Neuronal stem cell (in vitro differentiated cells): ENCODE results near the gene ZFHX3.

Source experiments
- DNase-seq: peaks from one replicate; pipeline ENCODE4 v3.0.0-alpha.2; 2013; ENCODE audit warnings: low spot score
- H2AFZ ChIP-seq: one replicate; pipeline ENCODE4 v1.6.1; 2013; ENCODE audit warnings: mild to moderate bottlenecking, low read length, inconsistent platforms
- H2AK5ac ChIP-seq: 2 replicates; pipeline ENCODE4 v1.6.1; 2013; ENCODE audit warnings: low read depth, mild to moderate bottlenecking, inconsistent platforms, low read length, moderate library complexity, mixed read lengths
- H2BK120ac ChIP-seq: 2 replicates; pipeline ENCODE4 v1.6.1; 2013; ENCODE audit warnings: low read depth, mild to moderate bottlenecking, inconsistent platforms, low read length, moderate library complexity, mixed read lengths
- H2BK12ac ChIP-seq: one replicate; pipeline ENCODE4 v1.6.1; 2013; ENCODE audit warnings: low read length, inconsistent platforms
- H2BK15ac ChIP-seq: 2 replicates; pipeline ENCODE4 v1.6.1; 2013; ENCODE audit warnings: mild to moderate bottlenecking, low read length, inconsistent platforms, mixed read lengths
- H2BK5ac ChIP-seq: one replicate; pipeline ENCODE4 v1.6.1; 2013; ENCODE audit warnings: inconsistent platforms, mild to moderate bottlenecking, low read length, moderate library complexity
- H3K14ac ChIP-seq: one replicate; pipeline ENCODE4 v1.6.1; 2013; ENCODE audit warnings: low read length, inconsistent platforms
- H3K18ac ChIP-seq: 2 replicates; pipeline ENCODE4 v1.6.1; 2013; ENCODE audit warnings: low read length, inconsistent platforms
- H3K23ac ChIP-seq: 2 replicates; pipeline ENCODE4 v1.6.1; 2013; ENCODE audit warnings: low read depth, mild to moderate bottlenecking, mixed read lengths, low read length, inconsistent platforms; ENCODE audit not compliant: poor library complexity
- H3K27ac ChIP-seq: replicated peaks from 3 replicates; pipeline ENCODE4 v1.5.1; 2013; ENCODE audit warnings: low read length, inconsistent platforms
- H3K27me3 ChIP-seq, 3 experiments: 2 replicates each; pipeline ENCODE4 v1.6.1; 2013; ENCODE audit warnings: low read length in 3 of 3, mild to moderate bottlenecking in 2 of 3, inconsistent platforms in 1 of 3, low read depth in 1 of 3, mixed read lengths in 1 of 3, moderate library complexity in 1 of 3; ENCODE audit not compliant: control insufficient read depth in 3 of 3, insufficient read depth in 3 of 3
- H3K36me3 ChIP-seq, 2 donors: replicated peaks in 1 of 2; 2 replicates each; pipeline ENCODE4 v1.6.1; 2013; ENCODE audit warnings: low read length in 2 of 2; ENCODE audit not compliant: control insufficient read depth in 2 of 2, insufficient read depth in 2 of 2
- H3K4ac ChIP-seq: 2 replicates; pipeline ENCODE4 v1.6.1; 2013; ENCODE audit warnings: inconsistent platforms, mild to moderate bottlenecking, low read length, moderate library complexity
- H3K4me1 ChIP-seq, 2 donors: 1 replicate in 1 of 2; 2 replicates in 1 of 2; pipeline ENCODE4 v1.6.1; 2013; ENCODE audit warnings: low read length in 2 of 2, low read depth in 1 of 2; ENCODE audit not compliant: control insufficient read depth in 2 of 2, insufficient read depth in 1 of 2
- H3K4me2 ChIP-seq: one replicate; pipeline ENCODE4 v1.6.1; 2013; ENCODE audit warnings: mild to moderate bottlenecking, low read length, inconsistent platforms; ENCODE audit not compliant: insufficient read depth, poor library complexity, severe bottlenecking
- H3K4me3 ChIP-seq, 2 donors: 2 replicates each; pipeline ENCODE4 v1.5.1; 2013; ENCODE audit warnings: low read length in 2 of 2, mild to moderate bottlenecking in 2 of 2, inconsistent platforms in 1 of 2, moderate library complexity in 1 of 2
- H3K79me1 ChIP-seq: one replicate; pipeline ENCODE4 v1.6.1; 2013; ENCODE audit warnings: low read depth, mild to moderate bottlenecking, inconsistent platforms, low read length, moderate library complexity
- H3K9ac ChIP-seq: one replicate; pipeline ENCODE4 v1.6.1; 2013; ENCODE audit warnings: mild to moderate bottlenecking, low read depth, low read length, inconsistent platforms; ENCODE audit not compliant: poor library complexity
- H3K9me3 ChIP-seq, 2 donors: replicated peaks in 1 of 2; 2 replicates each; pipeline versions ENCODE3 to v1.6.1; 2013; ENCODE audit warnings: low read length in 2 of 2, mild to moderate bottlenecking in 2 of 2, inconsistent platforms in 1 of 2, low read depth in 1 of 2, mixed read lengths in 1 of 2, moderate library complexity in 1 of 2; ENCODE audit not compliant: control insufficient read depth in 2 of 2, insufficient read depth in 1 of 2
- H4K8ac ChIP-seq: one replicate; pipeline ENCODE4 v1.6.1; 2013; ENCODE audit warnings: low read depth, mild to moderate bottlenecking, inconsistent platforms, low read length, moderate library complexity
- H4K91ac ChIP-seq: one replicate; pipeline ENCODE4 v1.6.1; 2013; ENCODE audit warnings: low read length, low read depth, mild to moderate bottlenecking, inconsistent platforms; ENCODE audit not compliant: poor library complexity
- WGBS, 2 donors: extraction: QIAGEN DNeasy Blood & Tissue Kit; methylation state at CpG; one replicate each; pipeline ENCODE4 v1.1.7; 2013; ENCODE audit warnings: missing lambda C conversion rate in 2 of 2, mixed read lengths in 1 of 2; ENCODE audit not compliant: insufficient read length in 2 of 2, insufficient replicate concordance in 1 of 2; ENCODE audit errors: extremely low coverage in 2 of 2; 5-methylcytosine and 5-hydroxymethylcytosine counted together

Gene ZFHX3

DNA sequence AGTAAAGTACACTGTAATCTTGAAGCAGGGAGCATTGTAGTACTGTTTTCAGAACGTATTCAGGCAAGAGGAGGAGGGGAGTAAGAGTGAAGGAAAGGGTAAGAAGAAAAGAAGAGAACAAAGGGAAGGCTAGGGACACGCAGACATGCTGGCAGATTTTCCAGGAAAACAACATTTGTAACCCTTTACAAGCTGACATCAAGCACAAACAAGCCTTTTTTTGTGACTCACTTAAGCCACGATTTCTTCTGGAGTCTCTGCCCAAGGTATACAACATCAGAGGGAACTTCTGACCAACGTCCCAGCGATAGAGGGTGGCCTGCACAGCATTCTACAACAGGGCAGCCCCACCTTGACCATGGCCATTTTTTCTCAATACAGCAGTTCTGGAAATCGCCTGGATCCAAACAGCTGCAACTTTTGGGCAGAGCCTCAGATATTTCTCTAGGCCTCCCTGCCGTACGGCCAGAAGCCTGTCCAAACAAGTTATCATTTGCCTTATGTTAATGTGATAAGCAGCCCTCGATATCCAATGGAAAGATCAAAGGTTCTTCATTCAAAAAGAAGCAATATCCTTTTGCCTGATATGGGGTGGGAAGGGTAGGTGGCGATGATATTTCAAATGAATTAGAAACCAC lies 247.3 kb downstream of the ZFHX3 start:
- Histone ChIP-seq H3K4me1 (peaks cover 0 to 7% of the 10 kb centered on the region in 2 donors), H3K27me3 (no peaks in the 10 kb centered on the region), H2BK15ac (no peak overlapping the region), H4K8ac (no peak overlapping the region), H3K9me3 (no peaks in the 10 kb centered on the region), H2BK120ac (no peak overlapping the region), H2AK5ac (no peak overlapping the region), H3K23ac (no peak overlapping the region), H3K4me3 (no peak overlapping the region), H3K9ac (no peak overlapping the region), H3K14ac (no peak overlapping the region), H3K4ac (no peak overlapping the region), H2AFZ (no peak overlapping the region), H3K18ac (no peak overlapping the region), H3K4me2 (no peak overlapping the region), H3K27ac (no peak overlapping the region), H2BK12ac (no peak overlapping the region), H3K36me3 (peaks cover 11 to 93% of the 10 kb centered on the region in 2 donors), H3K79me1 (peaks cover 3% of the 10 kb centered on the region), H4K91ac (no peak overlapping the region), H2BK5ac (no peak overlapping the region)
- no CpG with 5 or more reads among the region's 10 CpGs for WGBS, 2 donors
- no peak for DNase-seq

DNA sequence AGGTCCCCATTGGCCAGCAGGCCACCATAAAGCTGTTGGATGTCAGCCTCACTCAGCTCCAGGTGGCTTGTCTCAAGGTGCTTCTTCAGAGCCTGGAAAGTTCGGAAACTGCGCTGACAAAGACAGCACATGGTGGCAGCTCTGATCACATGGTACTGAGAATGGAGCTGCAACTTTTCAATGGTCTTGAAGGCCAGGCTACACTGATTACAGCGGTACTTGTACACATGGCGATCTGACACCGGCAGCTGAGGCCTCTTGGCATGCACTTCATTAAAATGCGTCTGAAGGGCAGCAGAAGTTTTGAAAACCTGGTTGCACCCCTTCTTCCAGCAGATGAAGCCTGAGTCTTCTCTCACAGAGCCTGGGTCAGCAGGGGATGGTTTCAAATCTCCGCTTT lies 249.7 kb downstream of the ZFHX3 start:
- H3K27me3 ChIP-seq: no peaks in the 10 kb centered on the region
- H2BK5ac ChIP-seq: no peak overlapping the region
- peaks cover 0 to 7% of the 10 kb centered on the region in 2 donors for H3K4me1 ChIP-seq
- no peak overlapping the region for H2AFZ ChIP-seq
- no peak overlapping the region for H3K18ac ChIP-seq
- peaks cover 3% of the 10 kb centered on the region for H3K79me1 ChIP-seq
- no peak overlapping the region for H3K4me2 ChIP-seq
- no peak overlapping the region for H4K91ac ChIP-seq
- peaks cover 16 to 96% of the 10 kb centered on the region in 2 donors for H3K36me3 ChIP-seq
- no peak overlapping the region for H3K9ac ChIP-seq
- no peak overlapping the region for H3K4me3 ChIP-seq
- no peak overlapping the region for H2BK15ac ChIP-seq
- H3K14ac ChIP-seq: no peak overlapping the region
- DNase-seq: no peak
- WGBS, 2 donors: no CpG with 5 or more reads among the region's 7 CpGs
- H3K23ac ChIP-seq: no peak overlapping the region
- peaks cover 2 to 5% of the 10 kb centered on the region in 2 donors for H3K9me3 ChIP-seq
- H3K27ac ChIP-seq: no peak overlapping the region
- H2BK12ac ChIP-seq: no peak overlapping the region
- H4K8ac ChIP-seq: no peak overlapping the region
- no peak overlapping the region for H2BK120ac ChIP-seq
- no peak overlapping the region for H3K4ac ChIP-seq
- no peak overlapping the region for H2AK5ac ChIP-seq

DNA sequence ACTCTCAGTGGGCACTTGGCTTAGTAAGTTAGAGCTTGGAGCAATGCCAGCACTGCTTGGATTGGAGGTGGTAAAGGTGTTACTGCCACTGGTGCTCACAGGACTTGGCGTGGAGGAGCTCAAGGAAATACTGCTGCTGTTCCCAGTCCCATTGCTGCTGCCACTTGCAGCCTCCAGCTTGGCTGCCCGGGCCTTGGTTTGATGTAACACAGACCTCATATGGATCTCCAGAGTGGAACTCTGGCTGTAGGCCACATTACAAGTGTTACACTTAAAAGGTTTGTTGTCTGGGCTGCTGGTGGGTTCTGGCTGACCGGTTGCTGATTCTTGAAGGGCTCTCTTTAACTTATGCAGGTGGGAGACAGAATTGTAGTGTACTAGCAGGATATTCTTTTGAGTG lies 250.3 kb downstream of the ZFHX3 start:
- H3K27me3 ChIP-seq: no peaks in the 10 kb centered on the region
- no peak overlapping the region for H3K4me2 ChIP-seq
- no peak overlapping the region for H2AK5ac ChIP-seq
- H2AFZ ChIP-seq: no peak overlapping the region
- no peak overlapping the region for H2BK12ac ChIP-seq
- H3K4ac ChIP-seq: no peak overlapping the region
- peaks cover 2 to 5% of the 10 kb centered on the region in 2 donors for H3K9me3 ChIP-seq
- no peak overlapping the region for H2BK15ac ChIP-seq
- no peak for DNase-seq
- no peak overlapping the region for H4K91ac ChIP-seq
- H3K36me3 ChIP-seq: peaks cover 16 to 99% of the 10 kb centered on the region in 2 donors
- no peak overlapping the region for H2BK5ac ChIP-seq
- H2BK120ac ChIP-seq: no peak overlapping the region
- H3K79me1 ChIP-seq: peaks cover 3% of the 10 kb centered on the region
- H3K23ac ChIP-seq: no peak overlapping the region
- H3K4me1 ChIP-seq: peaks cover 0 to 7% of the 10 kb centered on the region in 2 donors
- H3K4me3 ChIP-seq: no peak overlapping the region
- no peak overlapping the region for H3K9ac ChIP-seq
- WGBS, 2 donors: no CpG with 5 or more reads among the region's 3 CpGs
- H4K8ac ChIP-seq: no peak overlapping the region
- H3K18ac ChIP-seq: no peak overlapping the region
- H3K14ac ChIP-seq: no peak overlapping the region
- H3K27ac ChIP-seq: no peak overlapping the region

DNA sequence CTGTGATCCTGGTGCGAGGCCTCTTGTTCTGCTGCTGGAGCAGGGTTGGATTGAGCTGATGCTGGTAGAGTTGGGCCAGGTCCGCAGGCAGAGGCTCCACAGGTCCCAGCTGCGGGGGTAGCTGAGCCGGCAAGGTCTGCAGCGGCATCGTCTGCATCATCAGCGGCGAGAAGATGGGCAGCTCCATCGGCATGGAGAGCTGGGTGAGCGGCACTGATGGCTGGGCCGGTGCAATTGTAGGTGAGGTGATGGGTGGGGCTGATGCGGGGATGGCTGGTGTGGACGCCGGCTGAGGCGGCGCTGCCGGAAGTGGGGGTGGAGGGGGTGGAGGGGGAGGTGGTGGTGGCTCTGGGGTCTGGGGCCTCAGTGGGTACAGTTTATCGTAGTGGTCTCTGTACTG lies 251.7 kb downstream of the ZFHX3 start:
- Histone ChIP-seq H3K4ac (no peak overlapping the region), H3K4me1 (peaks cover 0 to 5% of the 10 kb centered on the region in 2 donors)
- no CpG with 5 or more reads among the region's 18 CpGs for WGBS, 2 donors

More for the DNA sequence above, 251.7 kb downstream of the ZFHX3 start:
- no peak overlapping the region for H2AK5ac ChIP-seq
- H4K91ac ChIP-seq: no peak overlapping the region
- H3K4me2 ChIP-seq: no peak overlapping the region
- H2BK5ac ChIP-seq: no peak overlapping the region
- no peak overlapping the region for H3K27ac ChIP-seq
- no peaks in the 10 kb centered on the region for H3K27me3 ChIP-seq
- no peak overlapping the region for H3K14ac ChIP-seq
- no peak overlapping the region for H2AFZ ChIP-seq
- peak overlapping the region; percentile 47 for H3K23ac ChIP-seq
- no peak overlapping the region for H2BK12ac ChIP-seq
- H3K79me1 ChIP-seq: peaks cover 3% of the 10 kb centered on the region
- no peak overlapping the region for H2BK15ac ChIP-seq
- peaks cover 2 to 5% of the 10 kb centered on the region in 2 donors for H3K9me3 ChIP-seq
- no peak overlapping the region for H2BK120ac ChIP-seq
- H3K36me3 ChIP-seq: peaks cover 16 to 100% of the 10 kb centered on the region in 2 donors
- peak overlapping the region; percentile 41 for H3K18ac ChIP-seq
- no peak overlapping the region for H3K9ac ChIP-seq
- no peak overlapping the region for H4K8ac ChIP-seq
- DNase-seq: no peak
- H3K4me3 ChIP-seq: no peak overlapping the region
